ENCODE measurements around the gene FUT8. TPM values are rescaled to one million over a fixed set of nuclear protein-coding genes. Genes with fewer than 3 reads are reported as not detected.

Gene FUT8
- polyA plus RNA-seq, 1 of the 3 experiments (the other 2 are of a cell fraction), result 31.7 TPM

DNA sequence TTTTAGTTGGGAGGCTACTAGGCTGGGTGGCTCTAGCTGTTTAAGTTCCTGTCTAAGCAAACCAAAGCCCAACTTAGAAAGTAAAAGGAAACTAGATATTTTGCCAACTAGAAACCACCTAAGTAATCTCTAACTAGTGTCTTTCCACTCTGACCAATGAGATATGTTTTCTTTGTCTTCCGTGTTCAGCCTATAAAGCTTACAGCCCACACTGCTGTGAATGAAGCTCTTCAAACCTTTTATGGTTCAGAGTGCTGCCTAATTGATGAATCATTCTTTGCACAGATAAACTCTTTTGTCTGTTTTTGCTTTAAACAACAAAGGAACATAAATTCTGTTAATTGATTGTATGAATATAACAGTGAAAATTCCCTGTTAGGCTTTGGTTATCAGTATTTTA lies 66.1 kb downstream of the FUT8 start:
- no peak overlapping the region for H3K9ac ChIP-seq
- TF ChIP-seq FOSL2 (IDR thresholded peaks at IDR 0.05; ENCODE audit: borderline replicate concordance, low read depth) (peak; percentile 28; the same call in 1 of the 2 replicates), EZH2phosphoT487 (IDR thresholded peaks at IDR 0.05; ENCODE audit: borderline replicate concordance, low read depth) (no peak), RCOR1 (IDR thresholded peaks at IDR 0.05; ENCODE audit: low read length) (no peak)
- TF ChIP-seq, protein P1, sequence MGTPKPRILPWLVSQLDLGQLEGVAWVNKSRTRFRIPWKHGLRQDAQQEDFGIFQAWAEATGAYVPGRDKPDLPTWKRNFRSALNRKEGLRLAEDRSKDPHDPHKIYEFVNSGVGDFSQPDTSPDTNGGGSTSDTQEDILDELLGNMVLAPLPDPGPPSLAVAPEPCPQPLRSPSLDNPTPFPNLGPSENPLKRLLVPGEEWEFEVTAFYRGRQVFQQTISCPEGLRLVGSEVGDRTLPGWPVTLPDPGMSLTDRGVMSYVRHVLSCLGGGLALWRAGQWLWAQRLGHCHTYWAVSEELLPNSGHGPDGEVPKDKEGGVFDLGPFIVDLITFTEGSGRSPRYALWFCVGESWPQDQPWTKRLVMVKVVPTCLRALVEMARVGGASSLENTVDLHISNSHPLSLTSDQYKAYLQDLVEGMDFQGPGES (IDR thresholded peaks at IDR 0.05; ENCODE audit: low read depth, low read length), result no peak
- no peak for DNase-seq
- no peaks in the 10 kb centered on the region for H3K9me2 ChIP-seq
- WGBS (ENCODE audit: low lambda C conversion rate), result 76% methylated on average over 1 of the region's 1 CpG
- peaks cover 0 to 11% of the 10 kb centered on the region in 2 experiments for H3K36me3 ChIP-seq (replicated peaks in 1 of 2; ENCODE audit: control insufficient read depth in 1 of 2, insufficient read depth in 2 of 2, low read length in 1 of 2)
- no peak overlapping the region for H3K4me2 ChIP-seq
- H3K9me3 ChIP-seq, result no peaks in the 10 kb centered on the region
- ChIA-PET POLR2A (no interaction called here), CTCF (interaction anchor here (1.7 kb wide), 1 partner anchor 346 kb away, joined by 6 read pairs; no protein-coding TSS in a partner anchor)
- no peaks in the 10 kb centered on the region for H4K20me1 ChIP-seq (ENCODE audit: insufficient read depth)
- H3F3A ChIP-seq (replicated peaks; ENCODE audit: insufficient read depth), result no peaks in the 10 kb centered on the region
- H3K4me1 ChIP-seq (ENCODE audit: control insufficient read depth in 1 of 2, insufficient read depth in 2 of 2, low read depth in 1 of 2, low read length in 1 of 2), result no peaks in the 10 kb centered on the region
- H2AFZ ChIP-seq (ENCODE audit: low read depth), result no peak overlapping the region
- peaks cover 89% of the 10 kb centered on the region for H3K79me2 ChIP-seq (ENCODE audit: insufficient read depth)
- H3K27ac ChIP-seq (ENCODE audit: low read depth in 2 of 2, low read length in 1 of 2), result peak overlapping the region in 1 of 2 experiments; percentile 24; a peak in 2 of 4 replicates
- no peaks in the 10 kb centered on the region for H3K27me3 ChIP-seq (ENCODE audit: insufficient read depth)
- H3K4me3 ChIP-seq (ENCODE audit: low read depth in 2 of 2, low read length in 1 of 2), result no peak overlapping the region

DNA sequence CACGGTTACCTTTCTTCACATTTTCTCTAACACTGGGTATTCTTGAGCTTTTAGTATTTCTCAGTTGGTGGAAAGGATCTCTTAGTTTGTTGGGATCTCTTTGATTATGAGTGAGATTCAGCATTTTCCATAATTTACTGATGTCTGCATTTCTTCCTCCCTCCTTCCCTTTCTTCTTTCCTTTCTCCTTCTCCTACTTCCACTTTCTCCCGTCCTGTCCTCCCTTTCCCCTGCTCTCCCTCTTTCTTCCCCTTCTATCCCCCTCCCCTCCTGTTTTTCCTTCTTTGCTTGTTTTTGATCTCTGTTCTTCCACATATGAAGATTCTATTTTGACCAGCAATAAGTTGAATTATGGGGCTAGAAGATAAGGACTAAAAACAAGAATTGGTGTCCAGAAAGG lies 66.9 kb downstream of the FUT8 start:
- Histone ChIP-seq H3K79me2 (ENCODE audit: insufficient read depth) (peaks cover 89% of the 10 kb centered on the region), H4K20me1 (ENCODE audit: insufficient read depth) (no peaks in the 10 kb centered on the region), H3K27ac (ENCODE audit: low read depth in 2 of 2, low read length in 1 of 2) (no peak overlapping the region), H3K9me3 (no peaks in the 10 kb centered on the region), H2AFZ (ENCODE audit: low read depth) (no peak overlapping the region), H3K4me1 (ENCODE audit: control insufficient read depth in 1 of 2, insufficient read depth in 2 of 2, low read depth in 1 of 2, low read length in 1 of 2) (no peaks in the 10 kb centered on the region), H3K27me3 (ENCODE audit: insufficient read depth) (no peaks in the 10 kb centered on the region), H3F3A (replicated peaks; ENCODE audit: insufficient read depth) (no peaks in the 10 kb centered on the region), H3K9me2 (no peaks in the 10 kb centered on the region), H3K4me2 (no peak overlapping the region), H3K36me3 (replicated peaks in 1 of 2; ENCODE audit: control insufficient read depth in 1 of 2, insufficient read depth in 2 of 2, low read length in 1 of 2) (peaks cover 0 to 14% of the 10 kb centered on the region in 2 experiments), H3K9ac (no peak overlapping the region), H3K4me3 (ENCODE audit: low read depth in 2 of 2, low read length in 1 of 2) (no peak overlapping the region)
- ChIA-PET CTCF (no interaction called here), POLR2A (no interaction called here)
- DNase-seq, result no peak
- WGBS (ENCODE audit: low lambda C conversion rate), result 92% methylated on average over 2 of the region's 2 CpGs
- TF ChIP-seq, protein P2, sequence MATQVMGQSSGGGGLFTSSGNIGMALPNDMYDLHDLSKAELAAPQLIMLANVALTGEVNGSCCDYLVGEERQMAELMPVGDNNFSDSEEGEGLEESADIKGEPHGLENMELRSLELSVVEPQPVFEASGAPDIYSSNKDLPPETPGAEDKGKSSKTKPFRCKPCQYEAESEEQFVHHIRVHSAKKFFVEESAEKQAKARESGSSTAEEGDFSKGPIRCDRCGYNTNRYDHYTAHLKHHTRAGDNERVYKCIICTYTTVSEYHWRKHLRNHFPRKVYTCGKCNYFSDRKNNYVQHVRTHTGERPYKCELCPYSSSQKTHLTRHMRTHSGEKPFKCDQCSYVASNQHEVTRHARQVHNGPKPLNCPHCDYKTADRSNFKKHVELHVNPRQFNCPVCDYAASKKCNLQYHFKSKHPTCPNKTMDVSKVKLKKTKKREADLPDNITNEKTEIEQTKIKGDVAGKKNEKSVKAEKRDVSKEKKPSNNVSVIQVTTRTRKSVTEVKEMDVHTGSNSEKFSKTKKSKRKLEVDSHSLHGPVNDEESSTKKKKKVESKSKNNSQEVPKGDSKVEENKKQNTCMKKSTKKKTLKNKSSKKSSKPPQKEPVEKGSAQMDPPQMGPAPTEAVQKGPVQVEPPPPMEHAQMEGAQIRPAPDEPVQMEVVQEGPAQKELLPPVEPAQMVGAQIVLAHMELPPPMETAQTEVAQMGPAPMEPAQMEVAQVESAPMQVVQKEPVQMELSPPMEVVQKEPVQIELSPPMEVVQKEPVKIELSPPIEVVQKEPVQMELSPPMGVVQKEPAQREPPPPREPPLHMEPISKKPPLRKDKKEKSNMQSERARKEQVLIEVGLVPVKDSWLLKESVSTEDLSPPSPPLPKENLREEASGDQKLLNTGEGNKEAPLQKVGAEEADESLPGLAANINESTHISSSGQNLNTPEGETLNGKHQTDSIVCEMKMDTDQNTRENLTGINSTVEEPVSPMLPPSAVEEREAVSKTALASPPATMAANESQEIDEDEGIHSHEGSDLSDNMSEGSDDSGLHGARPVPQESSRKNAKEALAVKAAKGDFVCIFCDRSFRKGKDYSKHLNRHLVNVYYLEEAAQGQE (IDR thresholded peaks at IDR 0.05; ENCODE audit: low read depth, low read length), result no peak
- TF ChIP-seq, protein P3, sequence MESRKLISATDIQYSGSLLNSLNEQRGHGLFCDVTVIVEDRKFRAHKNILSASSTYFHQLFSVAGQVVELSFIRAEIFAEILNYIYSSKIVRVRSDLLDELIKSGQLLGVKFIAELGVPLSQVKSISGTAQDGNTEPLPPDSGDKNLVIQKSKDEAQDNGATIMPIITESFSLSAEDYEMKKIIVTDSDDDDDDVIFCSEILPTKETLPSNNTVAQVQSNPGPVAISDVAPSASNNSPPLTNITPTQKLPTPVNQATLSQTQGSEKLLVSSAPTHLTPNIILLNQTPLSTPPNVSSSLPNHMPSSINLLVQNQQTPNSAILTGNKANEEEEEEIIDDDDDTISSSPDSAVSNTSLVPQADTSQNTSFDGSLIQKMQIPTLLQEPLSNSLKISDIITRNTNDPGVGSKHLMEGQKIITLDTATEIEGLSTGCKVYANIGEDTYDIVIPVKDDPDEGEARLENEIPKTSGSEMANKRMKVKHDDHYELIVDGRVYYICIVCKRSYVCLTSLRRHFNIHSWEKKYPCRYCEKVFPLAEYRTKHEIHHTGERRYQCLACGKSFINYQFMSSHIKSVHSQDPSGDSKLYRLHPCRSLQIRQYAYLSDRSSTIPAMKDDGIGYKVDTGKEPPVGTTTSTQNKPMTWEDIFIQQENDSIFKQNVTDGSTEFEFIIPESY (IDR thresholded peaks at IDR 0.05; ENCODE audit: borderline replicate concordance, low read depth), result no peak
